Measurements from ENCODE around the gene TMED9. TPM values are rescaled to one million over a fixed set of nuclear protein-coding genes. Genes with fewer than 3 reads are reported as not detected.
A peak's percentile ranks its signal among the peaks of the same experiment; 100 is the strongest.

TMED9 gene
- total RNA-seq, 6 donors from 2014 or later, result 28.3 to 187 (median 110) TPM

DNA sequence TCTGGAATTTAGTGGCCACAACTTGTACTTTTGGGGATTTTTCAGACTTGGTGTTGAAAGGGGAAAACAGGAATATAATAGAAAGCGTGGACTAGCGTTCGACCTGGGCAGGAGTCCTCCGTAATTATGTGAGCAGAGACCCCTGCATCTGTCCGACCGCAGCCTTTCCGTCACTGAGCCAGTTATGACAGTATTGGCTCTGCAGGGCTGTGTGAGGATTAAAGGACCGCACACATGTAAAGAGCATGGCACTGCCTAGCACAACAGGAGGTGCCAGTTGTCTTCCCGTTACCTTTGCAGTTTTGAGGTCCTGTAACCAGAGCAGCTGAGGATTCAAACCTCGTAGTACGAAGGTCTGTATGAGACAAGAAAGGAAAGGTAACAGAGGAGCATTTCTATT lies 9.1 kb downstream of the TMED9 start:
- H3K9me3 ChIP-seq, result no peaks in the 10 kb centered on the region
- peaks cover 9 to 21% (median 18%) of the 10 kb centered on the region in 4 donors for H3K4me1 ChIP-seq
- no peak for TF ChIP-seq POLR2AphosphoS5 (IDR thresholded peaks at IDR 0.05)
- TF ChIP-seq EP300 (IDR thresholded peaks at IDR 0.05), result no peak
- TF ChIP-seq POLR2A (IDR thresholded peaks at IDR 0.05), result no peak
- TF ChIP-seq, protein P1, sequence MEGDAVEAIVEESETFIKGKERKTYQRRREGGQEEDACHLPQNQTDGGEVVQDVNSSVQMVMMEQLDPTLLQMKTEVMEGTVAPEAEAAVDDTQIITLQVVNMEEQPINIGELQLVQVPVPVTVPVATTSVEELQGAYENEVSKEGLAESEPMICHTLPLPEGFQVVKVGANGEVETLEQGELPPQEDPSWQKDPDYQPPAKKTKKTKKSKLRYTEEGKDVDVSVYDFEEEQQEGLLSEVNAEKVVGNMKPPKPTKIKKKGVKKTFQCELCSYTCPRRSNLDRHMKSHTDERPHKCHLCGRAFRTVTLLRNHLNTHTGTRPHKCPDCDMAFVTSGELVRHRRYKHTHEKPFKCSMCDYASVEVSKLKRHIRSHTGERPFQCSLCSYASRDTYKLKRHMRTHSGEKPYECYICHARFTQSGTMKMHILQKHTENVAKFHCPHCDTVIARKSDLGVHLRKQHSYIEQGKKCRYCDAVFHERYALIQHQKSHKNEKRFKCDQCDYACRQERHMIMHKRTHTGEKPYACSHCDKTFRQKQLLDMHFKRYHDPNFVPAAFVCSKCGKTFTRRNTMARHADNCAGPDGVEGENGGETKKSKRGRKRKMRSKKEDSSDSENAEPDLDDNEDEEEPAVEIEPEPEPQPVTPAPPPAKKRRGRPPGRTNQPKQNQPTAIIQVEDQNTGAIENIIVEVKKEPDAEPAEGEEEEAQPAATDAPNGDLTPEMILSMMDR (IDR thresholded peaks at IDR 0.05), result no peak
- H3K4me3 ChIP-seq, result peak overlapping the region in 1 of 4 donors; percentile 93
- H3K27me3 ChIP-seq, result no peaks in the 10 kb centered on the region
- DNase-seq (no peak), ATAC-seq (ENCODE audit: low FRiP score in 2 of 2) (no peak)
- no peak overlapping the region for H3K27ac ChIP-seq
- H3K36me3 ChIP-seq, result peaks cover 3 to 19% (median 11%) of the 10 kb centered on the region in 4 donors
- 94 to 95% methylated on average over 11 of the region's 11 CpGs for WGBS, 2 donors

DNA sequence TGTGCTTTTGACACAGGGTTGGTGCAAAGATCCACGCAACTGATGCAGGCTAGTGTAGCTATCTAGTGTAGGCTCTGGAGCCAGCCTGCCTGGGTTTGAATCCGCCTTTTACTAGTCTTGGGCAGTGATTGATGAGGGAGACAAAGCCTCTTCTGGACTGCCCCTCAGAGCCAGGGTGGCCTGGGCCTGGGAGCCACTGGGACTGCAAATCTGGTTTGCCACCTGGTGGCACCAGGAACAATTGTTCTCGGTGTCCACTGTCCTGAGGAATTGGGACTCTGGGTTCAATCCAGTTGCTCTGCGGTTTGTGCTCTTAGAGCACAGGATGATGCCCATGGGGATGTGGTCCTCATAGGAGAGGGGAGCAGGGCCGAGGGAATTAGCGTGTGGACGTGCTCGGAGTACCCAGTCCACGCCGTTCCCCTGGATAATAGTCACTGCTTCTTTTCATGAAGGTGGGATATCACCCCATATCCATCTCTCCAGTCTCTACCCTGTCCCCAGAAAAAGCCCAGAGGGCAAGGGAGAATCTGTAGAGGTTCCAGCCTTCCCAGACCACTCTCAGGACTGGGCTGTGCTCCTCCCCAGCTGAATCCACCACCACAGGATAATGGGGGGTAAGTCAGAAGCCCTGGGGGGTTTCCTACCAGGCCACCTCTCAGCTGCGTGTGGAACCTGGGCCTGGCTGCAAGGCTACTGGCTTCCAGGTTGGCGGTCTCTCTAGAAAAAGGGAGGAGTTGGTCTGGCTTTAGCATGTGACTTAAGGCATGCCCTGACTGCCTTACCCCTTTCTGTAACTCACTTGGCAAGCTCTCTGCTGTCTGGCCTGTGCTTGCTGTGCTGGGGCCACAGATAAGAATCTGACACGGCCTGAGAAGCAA lies 9.8 kb downstream of the TMED9 start:
- no peak overlapping the region for H3K4me3 ChIP-seq
- no peak for ATAC-seq (ENCODE audit: low FRiP score in 2 of 2)
- 89 to 92% methylated on average over 10 to 13 of the region's 13 CpGs for WGBS, 2 donors

DNA sequence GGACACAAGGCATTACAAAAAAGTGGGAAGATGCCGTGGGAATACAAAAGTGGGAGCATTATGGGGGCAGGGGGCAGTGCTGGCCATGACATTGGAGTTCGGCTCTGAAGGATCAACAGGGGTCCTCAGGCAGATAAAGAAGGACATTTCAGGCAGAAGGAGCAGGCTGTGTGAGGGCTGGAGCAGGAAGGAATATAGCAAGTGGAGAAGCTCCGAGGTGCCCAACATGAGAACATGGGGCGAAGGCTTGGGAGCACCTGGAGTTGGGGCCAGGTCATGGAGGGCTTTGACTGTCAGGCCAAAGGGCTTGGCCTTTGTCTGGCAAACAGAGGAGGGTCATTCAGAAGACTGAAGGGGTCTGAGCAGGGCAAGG lies 10.4 kb downstream of the TMED9 start:
- no peak overlapping the region for H3K27ac ChIP-seq
- H3K36me3 ChIP-seq, result peaks cover 0 to 15% (median 3%) of the 10 kb centered on the region in 4 donors
- no peak overlapping the region for H3K4me3 ChIP-seq
- TF ChIP-seq POLR2A (IDR thresholded peaks at IDR 0.05) (no peak), POLR2AphosphoS5 (IDR thresholded peaks at IDR 0.05) (no peak), EP300 (IDR thresholded peaks at IDR 0.05) (no peak)
- TF ChIP-seq, protein P1 (IDR thresholded peaks at IDR 0.05), result no peak
- ATAC-seq (ENCODE audit: low FRiP score in 2 of 2) (no peak), DNase-seq (no peak)
- WGBS, 2 donors, result 90 to 94% methylated on average over 4 of the region's 4 CpGs
- H3K9me3 ChIP-seq, result no peaks in the 10 kb centered on the region
- peaks cover 12 to 25% (median 22%) of the 10 kb centered on the region in 4 donors for H3K4me1 ChIP-seq
- no peaks in the 10 kb centered on the region for H3K27me3 ChIP-seq

More for the DNA sequence above, 9.8 kb downstream of the TMED9 start:
- Histone ChIP-seq H3K36me3 (peaks cover 0 to 17% (median 4%) of the 10 kb centered on the region in 4 donors), H3K27ac (no peak overlapping the region), H3K4me1 (peaks cover 9 to 21% (median 18%) of the 10 kb centered on the region in 4 donors), H3K9me3 (no peaks in the 10 kb centered on the region), H3K27me3 (no peaks in the 10 kb centered on the region)
- TF ChIP-seq POLR2A (IDR thresholded peaks at IDR 0.05) (no peak), EP300 (IDR thresholded peaks at IDR 0.05) (no peak), POLR2AphosphoS5 (IDR thresholded peaks at IDR 0.05) (no peak)
- TF ChIP-seq, protein P1 (IDR thresholded peaks at IDR 0.05), result no peak
- DNase-seq, result no peak

DNA sequence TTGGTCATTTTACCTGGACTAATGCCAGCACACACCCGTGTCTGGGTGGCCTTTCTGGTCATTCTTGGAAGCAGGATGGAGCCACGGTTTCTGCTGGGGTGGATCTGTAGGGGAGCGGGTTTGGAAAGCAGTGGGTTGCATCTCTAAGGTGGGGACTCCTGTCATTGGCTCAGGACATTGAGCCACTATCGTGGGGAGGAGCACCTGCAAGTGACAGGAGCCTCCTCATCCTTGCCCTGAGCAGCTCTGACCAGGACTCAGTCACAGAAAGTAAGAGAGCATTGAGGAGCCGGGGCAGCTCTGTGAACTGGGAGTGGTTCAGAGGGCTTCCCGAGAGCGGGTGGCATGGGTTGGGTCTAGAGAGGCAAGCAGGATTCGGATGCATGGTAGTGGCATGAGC lies 11.6 kb downstream of the TMED9 start:
- Histone ChIP-seq H3K27ac (no peak overlapping the region), H3K36me3 (peaks cover 0 to 15% (median 3%) of the 10 kb centered on the region in 4 donors), H3K27me3 (no peaks in the 10 kb centered on the region), H3K4me3 (no peak overlapping the region), H3K9me3 (no peaks in the 10 kb centered on the region), H3K4me1 (peaks cover 15 to 25% (median 22%) of the 10 kb centered on the region in 4 donors)
- ATAC-seq (ENCODE audit: low FRiP score in 2 of 2), result no peak
- no peak for DNase-seq
- 77 to 80% methylated on average over 8 of the region's 8 CpGs for WGBS, 2 donors
- TF ChIP-seq, protein P1 (IDR thresholded peaks at IDR 0.05), result no peak
- TF ChIP-seq POLR2AphosphoS5 (IDR thresholded peaks at IDR 0.05) (no peak), EP300 (IDR thresholded peaks at IDR 0.05) (no peak), POLR2A (IDR thresholded peaks at IDR 0.05) (no peak)

Measured in upper lobe of left lung (tissue), 6 donors.